Neural cell (in vitro differentiated cells): Measurements from ENCODE around the gene CXorf58.
"Not testable (repeated sequence)": the region's sequence is repeated elsewhere in the genome, so short reads cannot be mapped to it uniquely, and the experiment has no call there.

Experiments
- EP300 ChIP-seq: fragments of 450-650 bp; conservative IDR thresholded peaks from 2 replicates; pipeline ENCODE4 v1.6.1; 2014; ENCODE audit warnings: antibody characterized with exemption, mild to moderate bottlenecking, moderate library complexity; ENCODE audit not compliant: poor library complexity, severe bottlenecking
- EZH2 ChIP-seq: fragments of 200-600, 300-800 bp; shearing (Covaris generic), sonication (generic); IDR thresholded peaks from 2 replicates; pipeline ENCODE4 v1.6.1; 2014; ENCODE audit warnings: antibody characterized with exemption, low read length, borderline replicate concordance, mild to moderate bottlenecking; ENCODE audit not compliant: insufficient read depth, poor library complexity, severe bottlenecking
- MXI1 ChIP-seq: fragments of 450-650 bp; conservative IDR thresholded peaks from 2 replicates; pipeline ENCODE4 v1.6.1; 2014; ENCODE audit warnings: antibody characterized with exemption, mild to moderate bottlenecking; ENCODE audit not compliant: poor library complexity, severe bottlenecking
- POLR2AphosphoS5 ChIP-seq: IDR thresholded peaks from 2 replicates; pipeline ENCODE4 v1.6.1; 2012
- RAD21 ChIP-seq: fragments of 450-650 bp; conservative IDR thresholded peaks from 2 replicates; pipeline ENCODE4 v1.6.1; 2014; ENCODE audit warnings: antibody characterized with exemption, mild to moderate bottlenecking, moderate library complexity
- SMC3 ChIP-seq: fragments of 450-650 bp; conservative IDR thresholded peaks from 2 replicates; pipeline ENCODE4 v1.6.1; 2014; ENCODE audit warnings: antibody characterized with exemption, mild to moderate bottlenecking, moderate library complexity; ENCODE audit not compliant: poor library complexity
- TAF1 ChIP-seq: IDR thresholded peaks from 2 replicates; pipeline ENCODE4 v1.6.1; 2012; ENCODE audit warnings: low read depth
- TF ChIP-seq, protein P1 (sequence below): fragments of 450-650 bp; IDR thresholded peaks from 2 replicates; pipeline ENCODE4 v1.5.1; 2014; ENCODE audit warnings: antibody characterized with exemption, mild to moderate bottlenecking, moderate library complexity; ENCODE audit not compliant: poor library complexity, severe bottlenecking
- TF ChIP-seq, protein P2 (sequence below): IDR thresholded peaks from 2 replicates; pipeline ENCODE4 v1.6.1; 2012; ENCODE audit warnings: borderline replicate concordance

DNA sequence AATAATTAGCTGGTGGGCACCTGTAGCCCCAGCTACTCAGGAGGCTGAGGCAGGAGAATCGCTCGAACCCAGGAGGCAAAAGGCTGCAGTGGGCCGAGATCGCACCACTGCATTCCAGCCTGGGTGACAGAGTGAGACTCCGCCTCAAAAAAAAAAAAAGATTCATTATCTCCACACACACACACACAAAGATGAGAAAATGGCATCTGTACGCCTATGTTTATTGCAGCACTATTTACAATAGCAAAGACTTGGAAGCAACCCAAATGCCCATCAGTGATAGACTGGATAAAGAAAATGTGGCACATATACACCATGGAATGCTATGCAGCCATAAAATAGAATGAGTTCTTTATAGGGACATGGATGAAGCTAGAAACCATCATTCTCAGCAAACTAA, 12.8 kb upstream of the CXorf58 start:
- TF ChIP-seq, protein P1, sequence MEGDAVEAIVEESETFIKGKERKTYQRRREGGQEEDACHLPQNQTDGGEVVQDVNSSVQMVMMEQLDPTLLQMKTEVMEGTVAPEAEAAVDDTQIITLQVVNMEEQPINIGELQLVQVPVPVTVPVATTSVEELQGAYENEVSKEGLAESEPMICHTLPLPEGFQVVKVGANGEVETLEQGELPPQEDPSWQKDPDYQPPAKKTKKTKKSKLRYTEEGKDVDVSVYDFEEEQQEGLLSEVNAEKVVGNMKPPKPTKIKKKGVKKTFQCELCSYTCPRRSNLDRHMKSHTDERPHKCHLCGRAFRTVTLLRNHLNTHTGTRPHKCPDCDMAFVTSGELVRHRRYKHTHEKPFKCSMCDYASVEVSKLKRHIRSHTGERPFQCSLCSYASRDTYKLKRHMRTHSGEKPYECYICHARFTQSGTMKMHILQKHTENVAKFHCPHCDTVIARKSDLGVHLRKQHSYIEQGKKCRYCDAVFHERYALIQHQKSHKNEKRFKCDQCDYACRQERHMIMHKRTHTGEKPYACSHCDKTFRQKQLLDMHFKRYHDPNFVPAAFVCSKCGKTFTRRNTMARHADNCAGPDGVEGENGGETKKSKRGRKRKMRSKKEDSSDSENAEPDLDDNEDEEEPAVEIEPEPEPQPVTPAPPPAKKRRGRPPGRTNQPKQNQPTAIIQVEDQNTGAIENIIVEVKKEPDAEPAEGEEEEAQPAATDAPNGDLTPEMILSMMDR: not testable (repeated sequence)
- not testable (repeated sequence) for TF ChIP-seq EZH2, EP300, TAF1, POLR2AphosphoS5, SMC3, RAD21, MXI1
- TF ChIP-seq, protein P2, sequence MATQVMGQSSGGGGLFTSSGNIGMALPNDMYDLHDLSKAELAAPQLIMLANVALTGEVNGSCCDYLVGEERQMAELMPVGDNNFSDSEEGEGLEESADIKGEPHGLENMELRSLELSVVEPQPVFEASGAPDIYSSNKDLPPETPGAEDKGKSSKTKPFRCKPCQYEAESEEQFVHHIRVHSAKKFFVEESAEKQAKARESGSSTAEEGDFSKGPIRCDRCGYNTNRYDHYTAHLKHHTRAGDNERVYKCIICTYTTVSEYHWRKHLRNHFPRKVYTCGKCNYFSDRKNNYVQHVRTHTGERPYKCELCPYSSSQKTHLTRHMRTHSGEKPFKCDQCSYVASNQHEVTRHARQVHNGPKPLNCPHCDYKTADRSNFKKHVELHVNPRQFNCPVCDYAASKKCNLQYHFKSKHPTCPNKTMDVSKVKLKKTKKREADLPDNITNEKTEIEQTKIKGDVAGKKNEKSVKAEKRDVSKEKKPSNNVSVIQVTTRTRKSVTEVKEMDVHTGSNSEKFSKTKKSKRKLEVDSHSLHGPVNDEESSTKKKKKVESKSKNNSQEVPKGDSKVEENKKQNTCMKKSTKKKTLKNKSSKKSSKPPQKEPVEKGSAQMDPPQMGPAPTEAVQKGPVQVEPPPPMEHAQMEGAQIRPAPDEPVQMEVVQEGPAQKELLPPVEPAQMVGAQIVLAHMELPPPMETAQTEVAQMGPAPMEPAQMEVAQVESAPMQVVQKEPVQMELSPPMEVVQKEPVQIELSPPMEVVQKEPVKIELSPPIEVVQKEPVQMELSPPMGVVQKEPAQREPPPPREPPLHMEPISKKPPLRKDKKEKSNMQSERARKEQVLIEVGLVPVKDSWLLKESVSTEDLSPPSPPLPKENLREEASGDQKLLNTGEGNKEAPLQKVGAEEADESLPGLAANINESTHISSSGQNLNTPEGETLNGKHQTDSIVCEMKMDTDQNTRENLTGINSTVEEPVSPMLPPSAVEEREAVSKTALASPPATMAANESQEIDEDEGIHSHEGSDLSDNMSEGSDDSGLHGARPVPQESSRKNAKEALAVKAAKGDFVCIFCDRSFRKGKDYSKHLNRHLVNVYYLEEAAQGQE: not testable (repeated sequence)
